Stomach (tissue), 9 donors: ENCODE measurements around the gene MYO1E. TPM values are rescaled to one million over a fixed set of nuclear protein-coding genes. Genes with fewer than 3 reads are reported as not detected.

Experiments
- DNase-seq, 2 donors: peaks; one replicate each; pipeline versions ENCODE4 v3.0.0 to v3.0.0-alpha.2; 2013 to 2019
- H3K27ac ChIP-seq, 5 donors: fragments of 200-600 bp in 4 of 5; sonication (generic) in 4 of 5; one replicate each; pipeline ENCODE4 v1.5.1; 2013 to 2019; ENCODE audit warnings: mild to moderate bottlenecking in 1 of 5, moderate library complexity in 1 of 5
- H3K27me3 ChIP-seq, 3 donors: fragments of 200-600 bp; sonication (generic); one replicate each; pipeline ENCODE4 v1.5.1; 2017 to 2019; ENCODE audit warnings: mixed run types in 1 of 3
- H3K36me3 ChIP-seq, 4 donors: fragments of 200-600 bp; sonication (generic); 1 replicate in 3 of 4; 2 replicates in 1 of 4; pipeline ENCODE4 v1.5.1; 2016 to 2019
- H3K4me1 ChIP-seq, 4 donors: fragments of 200-600 bp; sonication (generic); one replicate each; pipeline ENCODE4 v1.5.1; 2016 to 2019
- H3K4me3 ChIP-seq, 4 donors: fragments of 200-600 bp; sonication (generic) in 3 of 4; one replicate each; pipeline ENCODE4 v1.5.1; 2016 to 2019; ENCODE audit warnings: mild to moderate bottlenecking in 1 of 4
- H3K9me3 ChIP-seq, 4 donors: fragments of 200-600 bp; sonication (generic); one replicate each; pipeline ENCODE4 v1.5.1; 2016 to 2019
- EP300 ChIP-seq: sonication (generic); formaldehyde crosslinking; IDR thresholded peaks from one replicate; pipeline ENCODE4 v1.6.1; 2017; ENCODE audit warnings: antibody characterized with exemption
- POLR2A ChIP-seq, 4 donors: fragments of 450-650 bp; IDR thresholded peaks; one replicate each; pipeline ENCODE4 v1.6.1; 2016; ENCODE audit warnings: antibody characterized with exemption in 4 of 4, control low read depth in 2 of 4, mild to moderate bottlenecking in 1 of 4, moderate library complexity in 1 of 4
- POLR2AphosphoS5 ChIP-seq, 3 donors: sonication (generic); formaldehyde crosslinking; IDR thresholded peaks; one replicate each; pipeline ENCODE4 v1.6.1; 2016; ENCODE audit warnings: antibody characterized with exemption in 3 of 3
- WGBS, 5 donors: extraction: QIAGEN DNeasy Blood & Tissue Kit in 3 of 5; methylation state at CpG; one replicate each; pipeline versions ENCODE4 v1.1.5 to v1.1.7; 2013 to 2018; 5-methylcytosine and 5-hydroxymethylcytosine counted together
- intact Hi-C: fragments of 100-400 bp; cut with DNase I; formaldehyde crosslinking; loops from one replicate; pipeline ENCODE4 v1.15.1; 2023; ENCODE audit warnings: low total_unique reads
- polyA plus RNA-seq, 3 donors: library from polyadenylated mRNA; stranded (reverse); fragments of 200-250 nt; gene quantifications; one replicate each; pipeline ENCODE4 v1.2.3, GENCODE V29; 2013
- total RNA-seq, 5 donors: library from RNA; depleted of rRNA; stranded (reverse); fragments of >200 nt; gene quantifications; one replicate each; pipeline versions ENCODE4 v1.1.0 to v1.2.3, GENCODE V29; 2014 to 2016
- TF ChIP-seq, protein P1 (sequence below), 7 experiments: fragments of 450-650 bp in 4 of 7; fragments of 200-600 bp in 3 of 7; sonication (generic) in 3 of 7; IDR thresholded peaks; one replicate each; pipeline ENCODE4 v1.5.1; 2016 to 2019; ENCODE audit warnings: antibody characterized with exemption in 7 of 7, control low read depth in 2 of 7, mild to moderate bottlenecking in 1 of 7
- donor health status: healthy with polysubstance abuse.
- donor health status: Bipolar disorder and iron deficiency.
- donor health status: healthy.

MYO1E gene
- total and polyA plus RNA-seq, 8 donors, result 15.1 to 380 (median 46.3) TPM

DNA sequence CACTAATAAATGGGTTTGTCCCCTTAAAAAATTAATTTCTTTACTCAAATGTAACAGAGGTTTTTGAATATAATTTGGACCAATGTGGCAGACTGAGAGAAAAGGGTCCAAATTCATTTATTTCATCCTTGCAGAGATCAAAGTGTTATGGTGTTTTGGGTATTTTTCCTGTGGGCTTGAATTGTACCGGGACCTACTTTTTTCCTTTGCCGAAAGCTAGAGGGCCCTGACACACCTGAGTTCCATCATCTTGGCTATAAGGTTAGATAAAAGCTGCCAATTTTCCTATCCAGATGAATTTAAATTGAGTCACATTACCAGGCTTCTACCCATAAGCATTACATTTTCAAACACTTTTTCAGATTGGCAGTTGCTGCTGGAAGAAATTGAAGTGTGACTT, 266.8 kb downstream of the MYO1E start:
- intact Hi-C loops, result no loop called here
- H3K27ac ChIP-seq, result peak overlapping the region in 1 of 5 donors; percentile 71
- TF ChIP-seq POLR2AphosphoS5 (IDR thresholded peaks at IDR 0.05), result no peak
- TF ChIP-seq, protein P1, sequence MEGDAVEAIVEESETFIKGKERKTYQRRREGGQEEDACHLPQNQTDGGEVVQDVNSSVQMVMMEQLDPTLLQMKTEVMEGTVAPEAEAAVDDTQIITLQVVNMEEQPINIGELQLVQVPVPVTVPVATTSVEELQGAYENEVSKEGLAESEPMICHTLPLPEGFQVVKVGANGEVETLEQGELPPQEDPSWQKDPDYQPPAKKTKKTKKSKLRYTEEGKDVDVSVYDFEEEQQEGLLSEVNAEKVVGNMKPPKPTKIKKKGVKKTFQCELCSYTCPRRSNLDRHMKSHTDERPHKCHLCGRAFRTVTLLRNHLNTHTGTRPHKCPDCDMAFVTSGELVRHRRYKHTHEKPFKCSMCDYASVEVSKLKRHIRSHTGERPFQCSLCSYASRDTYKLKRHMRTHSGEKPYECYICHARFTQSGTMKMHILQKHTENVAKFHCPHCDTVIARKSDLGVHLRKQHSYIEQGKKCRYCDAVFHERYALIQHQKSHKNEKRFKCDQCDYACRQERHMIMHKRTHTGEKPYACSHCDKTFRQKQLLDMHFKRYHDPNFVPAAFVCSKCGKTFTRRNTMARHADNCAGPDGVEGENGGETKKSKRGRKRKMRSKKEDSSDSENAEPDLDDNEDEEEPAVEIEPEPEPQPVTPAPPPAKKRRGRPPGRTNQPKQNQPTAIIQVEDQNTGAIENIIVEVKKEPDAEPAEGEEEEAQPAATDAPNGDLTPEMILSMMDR (IDR thresholded peaks at IDR 0.05), result no peak
- no peak for TF ChIP-seq EP300
- no peak for TF ChIP-seq POLR2A (IDR thresholded peaks at IDR 0.05)
- 21 to 38% (median 27%) methylated on average over 2 of the region's 2 CpGs for WGBS, 5 donors
- peak overlapping the region; percentile 55 to 88 (median 73) for H3K4me3 ChIP-seq
- H3K36me3 ChIP-seq, result peaks cover 0 to 7% (median 0%) of the 10 kb centered on the region in 4 donors
- DNase-seq, result peak in 1 of 2 donors; percentile 12
- H3K9me3 ChIP-seq, result no peaks in the 10 kb centered on the region
- H3K4me1 ChIP-seq, result peaks cover 0 to 14% (median 8%) of the 10 kb centered on the region in 4 donors
- no peaks in the 10 kb centered on the region for H3K27me3 ChIP-seq

- WGBS, 5 donors, result 0 to 1% (median 0%) methylated on average over 54 to 57 of the region's 57 CpGs
- Histone ChIP-seq H3K9me3 (no peaks in the 10 kb centered on the region), H3K27ac (peak within 1 kb of the TSS in 4 of 5 donors; percentile 51 to 71 (median 52)), H3K4me1 (peaks cover 0 to 14% (median 8%) of the 10 kb centered on the region in 4 donors), H3K36me3 (peaks cover 0 to 13% (median 4%) of the 10 kb centered on the region in 4 donors), H3K27me3 (no peaks in the 10 kb centered on the region), H3K4me3 (peak within 1 kb of the TSS; percentile 55 to 88 (median 73))
- intact Hi-C loops, result no loop called here
- DNase-seq, result peak; percentile 83 to 97
- peak in 2 of 3 donors; percentile 27 to 51 for TF ChIP-seq POLR2AphosphoS5 (IDR thresholded peaks at IDR 0.05)
- TF ChIP-seq, protein P1 (IDR thresholded peaks at IDR 0.05), result no peak
These were observed 267.5 kb downstream of the MYO1E start, which contains the start of gene CCNB2 for GRCh38 chr15:59104912-59105732. Gene CCNB2 (plus strand): TSS chr15:59105146. CDS start chr15:59105269, 123 bp downstream.

DNA sequence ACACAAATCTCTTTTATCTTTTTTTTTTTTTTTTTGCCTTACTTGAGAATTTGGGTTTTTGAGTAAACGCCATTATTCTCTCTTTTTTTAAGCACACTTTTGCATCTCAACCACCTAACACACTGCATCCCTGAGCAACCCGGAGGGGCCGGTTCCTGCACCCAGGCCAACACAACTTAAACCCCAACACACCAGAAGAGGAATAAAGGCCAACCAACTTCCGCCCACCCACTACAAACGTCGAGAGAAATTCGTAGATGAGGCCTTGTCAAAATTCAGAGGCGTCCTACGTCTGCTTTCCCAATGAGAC, 268.1 kb downstream of the MYO1E start:
- Histone ChIP-seq H3K27ac (peak overlapping the region in 4 of 5 donors; percentile 51 to 71 (median 52)), H3K36me3 (peaks cover 0 to 19% (median 8%) of the 10 kb centered on the region in 4 donors), H3K4me1 (peaks cover 0 to 14% (median 8%) of the 10 kb centered on the region in 4 donors), H3K9me3 (no peaks in the 10 kb centered on the region), H3K27me3 (no peaks in the 10 kb centered on the region), H3K4me3 (peak overlapping the region; percentile 55 to 88 (median 73))
- WGBS, 5 donors, result 1 to 2% (median 1%) methylated on average over 9 of the region's 9 CpGs
- intact Hi-C loops, result no loop called here
- no peak for TF ChIP-seq EP300
- no peak for TF ChIP-seq POLR2AphosphoS5 (IDR thresholded peaks at IDR 0.05)
- TF ChIP-seq POLR2A (IDR thresholded peaks at IDR 0.05), result no peak
- TF ChIP-seq, protein P1 (IDR thresholded peaks at IDR 0.05), result no peak
- DNase-seq, result no peak

DNA sequence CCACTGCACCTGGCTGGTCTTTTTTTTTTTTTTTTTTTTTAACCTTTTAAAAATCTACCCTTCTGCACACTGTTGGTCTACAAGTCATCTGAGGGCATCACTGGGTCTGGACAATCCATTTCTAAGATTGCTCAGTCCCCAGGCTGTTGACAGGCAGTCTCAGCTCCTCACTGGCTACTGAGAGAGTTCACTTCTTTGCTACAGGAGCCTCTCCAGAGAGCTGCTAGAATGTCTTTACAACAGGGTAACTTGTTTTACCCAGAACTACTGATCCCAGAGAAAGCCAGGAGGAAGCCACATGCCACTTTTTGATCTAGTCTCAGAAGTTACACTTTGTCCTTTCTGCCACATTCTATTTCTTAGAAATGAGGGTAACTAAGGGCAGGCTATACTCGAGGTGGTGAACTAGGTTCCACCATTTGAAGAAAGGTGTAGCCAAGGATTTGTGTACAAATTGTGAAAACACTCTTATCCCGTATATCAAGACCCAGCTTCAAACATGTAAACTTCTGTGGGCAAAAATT, 273.4 kb downstream of the MYO1E start:
- DNase-seq, result no peak
- Histone ChIP-seq H3K36me3 (peaks cover 15 to 58% (median 52%) of the 10 kb centered on the region in 4 donors), H3K4me1 (peaks cover 0 to 2% (median 0%) of the 10 kb centered on the region in 4 donors), H3K9me3 (no peaks in the 10 kb centered on the region), H3K4me3 (no peak overlapping the region), H3K27ac (no peak overlapping the region), H3K27me3 (no peaks in the 10 kb centered on the region)
- intact Hi-C loops, result no loop called here
- 38 to 79% (median 67%) methylated on average over 2 of the region's 2 CpGs for WGBS, 5 donors
- TF ChIP-seq EP300 (no peak), POLR2AphosphoS5 (IDR thresholded peaks at IDR 0.05) (no peak), POLR2A (IDR thresholded peaks at IDR 0.05) (no peak)
- TF ChIP-seq, protein P1 (IDR thresholded peaks at IDR 0.05), result no peak
